ENCODE data around the gene RASGEF1C.

Gene RASGEF1C

GRCh38 chr5:180079702-180080466 is 129.1 kb downstream of the RASGEF1C start:
- DNase-seq: no peak
- TF ChIP-seq CTCF (IDR thresholded peaks at IDR 0.05): no peak
- no peak overlapping the region for H3K4me3 ChIP-seq
- intact Hi-C loops (cut with DNase I; ENCODE audit: low total_unique reads): loop anchor here (10.0 kb wide), 1 partner anchor 1185 kb away; the partner anchor contains the start of gene TRIM52
- H3K4me1 ChIP-seq: no peaks in the 10 kb centered on the region
- H3K27me3 ChIP-seq: peaks cover 0 to 20% of the 10 kb centered on the region in 2 donors
- no peaks in the 10 kb centered on the region for H3K9me3 ChIP-seq
- no peaks in the 10 kb centered on the region for H3K36me3 ChIP-seq
- no peak overlapping the region for H3K27ac ChIP-seq

GRCh38 chr5:180078348-180078747 is 130.7 kb downstream of the RASGEF1C start:
- intact Hi-C loops (cut with DNase I; ENCODE audit: low total_unique reads): loop anchor here (10.0 kb wide), 1 partner anchor 1186 kb away; the partner anchor contains the start of gene TRIM52
- no peaks in the 10 kb centered on the region for H3K9me3 ChIP-seq
- H3K4me3 ChIP-seq: no peak overlapping the region
- no peak overlapping the region for H3K27ac ChIP-seq
- peaks cover 0 to 10% of the 10 kb centered on the region in 2 donors for H3K27me3 ChIP-seq
- H3K36me3 ChIP-seq: no peaks in the 10 kb centered on the region
- H3K4me1 ChIP-seq: no peaks in the 10 kb centered on the region
- DNase-seq: no peak
- TF ChIP-seq CTCF (IDR thresholded peaks at IDR 0.05): no peak

- Histone ChIP-seq H3K4me1 (no peaks in the 10 kb centered on the region), H3K9me3 (no peaks in the 10 kb centered on the region), H3K36me3 (no peaks in the 10 kb centered on the region), H3K27me3 (peaks cover 0 to 7% of the 10 kb centered on the region in 2 donors), H3K27ac (no peak overlapping the region), H3K4me3 (no peak overlapping the region)
- intact Hi-C loops (cut with DNase I; ENCODE audit: low total_unique reads): loop anchor here (10.0 kb wide), 1 partner anchor 1187 kb away; the partner anchor contains the start of gene TRIM52
- no peak for TF ChIP-seq CTCF (IDR thresholded peaks at IDR 0.05)
- no peak for DNase-seq
Measured at GRCh38 chr5:180077594-180078284, 131.3 kb downstream of the RASGEF1C start.

- DNase-seq: no peak
- intact Hi-C loops (cut with DNase I; ENCODE audit: low total_unique reads): loop anchor here (10.0 kb wide), 1 partner anchor 1189 kb away; the partner anchor contains the start of gene TRIM52
- no peaks in the 10 kb centered on the region for H3K36me3 ChIP-seq
- H3K27me3 ChIP-seq: peaks cover 0 to 7% of the 10 kb centered on the region in 2 donors
- no peak overlapping the region for H3K27ac ChIP-seq
- H3K4me1 ChIP-seq: peaks cover 0 to 6% (median 4%) of the 10 kb centered on the region in 4 donors
- TF ChIP-seq CTCF (IDR thresholded peaks at IDR 0.05): no peak
- H3K9me3 ChIP-seq: no peaks in the 10 kb centered on the region
- no peak overlapping the region for H3K4me3 ChIP-seq
Measured at GRCh38 chr5:180075703-180076102, 133.3 kb downstream of the RASGEF1C start.

- Histone ChIP-seq H3K4me3 (no peak overlapping the region), H3K4me1 (peaks cover 0 to 18% (median 14%) of the 10 kb centered on the region in 4 donors), H3K36me3 (no peaks in the 10 kb centered on the region), H3K9me3 (no peaks in the 10 kb centered on the region), H3K27ac (no peak overlapping the region), H3K27me3 (peaks cover 0 to 4% of the 10 kb centered on the region in 2 donors)
- no peak for TF ChIP-seq CTCF (IDR thresholded peaks at IDR 0.05)
- intact Hi-C loops (cut with DNase I; ENCODE audit: low total_unique reads): loop anchor here (5.0 to 10.0 kb wide), 2 partner anchors 167 to 1190 kb away; partner anchors contain the start of genes TBC1D9B and TRIM52
- no peak for DNase-seq
Measured at GRCh38 chr5:180074462-180074861, 134.5 kb downstream of the RASGEF1C start.

Measured in tibial artery (tissue), 4 donors.